GM21423 (cell line): ENCODE results near the gene PNMT.

Experiments used
- ATAC-seq: cut with Tn5 transposase; IDR thresholded peaks from one replicate; pipeline ENCODE4 v1.9.1; 2021; ENCODE audit warnings: mild to moderate bottlenecking, moderate library complexity; ENCODE audit not compliant: unreplicated experiment

The PNMT gene

DNA sequence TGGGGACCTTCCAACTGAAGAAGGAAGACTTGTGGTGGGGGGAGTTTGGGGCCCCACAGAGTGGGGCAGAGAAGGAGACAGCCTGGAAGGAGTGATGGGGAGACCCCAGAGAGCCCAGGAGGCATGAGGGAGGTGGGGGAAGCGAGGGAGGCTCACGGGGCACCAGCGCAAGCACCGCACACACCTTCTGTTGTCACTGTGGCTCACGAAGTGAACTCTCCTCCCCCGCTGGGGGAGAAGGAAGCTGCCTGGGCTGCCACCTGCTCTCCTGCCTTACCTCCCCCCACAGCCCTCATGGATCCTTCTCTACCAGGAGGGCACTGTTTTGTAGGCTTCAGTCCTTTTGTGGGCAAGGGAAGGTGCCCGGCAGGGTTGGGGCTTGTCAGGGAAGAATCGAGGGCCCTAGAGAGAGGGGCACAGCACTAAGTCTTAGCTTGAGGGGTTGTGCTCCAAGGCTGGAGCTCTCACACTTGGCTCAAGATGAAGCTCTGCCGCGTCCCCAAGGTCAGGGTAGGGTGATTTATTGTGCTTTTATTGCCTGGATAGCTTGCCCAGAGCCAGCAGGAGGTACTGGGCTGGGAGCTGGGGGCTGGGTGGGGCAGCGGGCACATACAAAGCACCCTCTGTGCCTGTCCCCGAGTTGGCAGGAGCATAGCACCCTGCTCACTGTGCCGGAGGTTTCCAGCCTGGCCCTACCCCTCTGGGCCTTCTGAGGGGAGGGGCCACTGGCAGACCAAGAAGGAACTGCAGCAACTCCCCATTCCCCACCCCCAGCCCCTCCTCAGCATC, 35.9 kb upstream of the PNMT start:
- no peak for ATAC-seq

DNA sequence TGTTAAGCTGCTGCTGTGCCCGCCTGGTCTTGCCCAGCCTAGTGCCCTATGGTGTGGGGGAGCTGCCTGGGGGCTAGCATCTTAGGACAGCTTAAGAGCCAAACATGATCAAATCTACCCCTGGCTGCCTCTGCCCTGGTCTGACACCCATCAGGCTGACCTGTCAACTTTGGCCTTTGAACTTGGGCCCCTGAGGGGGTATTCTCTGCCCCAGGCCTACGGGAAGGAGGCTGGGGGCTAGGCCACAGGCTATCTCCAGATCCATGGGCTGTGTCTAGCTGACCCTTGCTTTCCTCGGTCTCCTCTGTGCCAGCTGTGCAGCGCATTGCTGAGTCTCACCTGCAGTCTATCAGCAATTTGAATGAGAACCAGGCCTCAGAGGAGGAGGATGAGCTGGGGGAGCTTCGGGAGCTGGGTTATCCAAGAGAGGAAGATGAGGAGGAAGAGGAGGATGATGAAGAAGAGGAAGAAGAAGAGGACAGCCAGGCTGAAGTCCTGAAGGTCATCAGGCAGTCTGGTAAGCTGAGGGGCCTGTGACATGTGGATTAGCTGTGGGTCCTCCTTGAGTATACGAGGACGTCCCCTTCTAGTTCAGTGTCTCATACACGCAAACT, 34.6 kb upstream of the PNMT start:
- ATAC-seq = no peak

DNA sequence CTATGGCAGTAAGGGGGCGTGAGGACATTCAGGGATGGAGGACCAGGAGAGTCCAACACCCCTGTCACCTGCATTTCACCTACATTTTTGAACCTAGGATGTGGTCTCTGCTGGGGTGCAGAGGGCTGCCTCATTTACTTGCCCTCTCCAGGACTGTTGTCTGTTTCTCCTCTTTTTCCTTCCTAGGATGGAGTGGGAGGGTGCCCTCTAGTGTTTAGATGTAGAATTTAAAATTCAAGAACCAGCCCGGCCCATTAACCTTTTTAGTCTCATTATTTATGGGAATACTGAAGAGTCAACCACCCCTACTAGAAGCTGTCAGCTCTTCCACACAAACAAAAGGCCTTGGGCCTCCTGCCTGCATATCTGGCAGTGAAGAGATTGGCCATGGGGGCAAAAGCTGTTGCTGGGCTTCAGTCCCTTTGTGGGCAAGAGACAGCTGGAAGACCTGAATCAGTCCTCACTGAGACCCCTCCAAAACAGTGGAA, 33.8 kb upstream of the PNMT start:
- no peak for ATAC-seq

DNA sequence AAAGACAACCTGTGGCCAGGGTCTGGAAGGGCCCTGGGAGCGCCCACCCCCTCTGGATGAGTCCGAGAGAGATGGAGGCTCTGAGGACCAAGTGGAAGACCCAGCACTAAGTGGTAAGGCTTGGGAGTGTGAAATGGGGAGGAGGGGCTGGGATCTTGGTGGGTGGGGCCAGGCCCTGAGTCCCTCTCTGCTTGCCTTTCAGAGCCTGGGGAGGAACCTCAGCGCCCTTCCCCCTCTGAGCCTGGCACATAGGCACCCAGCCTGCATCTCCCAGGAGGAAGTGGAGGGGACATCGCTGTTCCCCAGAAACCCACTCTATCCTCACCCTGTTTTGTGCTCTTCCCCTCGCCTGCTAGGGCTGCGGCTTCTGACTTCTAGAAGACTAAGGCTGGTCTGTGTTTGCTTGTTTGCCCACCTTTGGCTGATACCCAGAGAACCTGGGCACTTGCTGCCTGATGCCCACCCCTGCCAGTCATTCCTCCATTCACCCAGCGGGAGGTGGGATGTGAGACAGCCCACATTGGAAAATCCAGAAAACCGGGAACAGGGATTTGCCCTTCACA, 32.6 kb upstream of the PNMT start:
- no peak for ATAC-seq

DNA sequence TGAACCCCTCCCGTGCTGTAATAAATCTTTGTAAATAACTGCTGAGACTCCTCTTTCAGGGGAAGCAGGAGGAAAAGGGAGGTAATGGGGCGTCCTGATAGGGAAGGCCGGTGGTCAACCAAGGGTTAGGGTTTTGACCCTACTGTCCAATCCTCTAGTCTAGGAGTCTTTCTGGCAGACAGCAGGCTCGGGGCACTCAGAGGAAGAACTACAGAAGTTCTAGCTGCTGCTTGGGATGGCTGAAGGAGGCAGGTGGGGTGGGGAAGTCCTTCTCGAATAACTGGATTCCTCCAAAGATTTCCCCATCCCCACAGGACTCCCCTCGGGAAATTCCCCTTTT, 31.7 kb upstream of the PNMT start:
- ATAC-seq = peak; percentile 7

DNA sequence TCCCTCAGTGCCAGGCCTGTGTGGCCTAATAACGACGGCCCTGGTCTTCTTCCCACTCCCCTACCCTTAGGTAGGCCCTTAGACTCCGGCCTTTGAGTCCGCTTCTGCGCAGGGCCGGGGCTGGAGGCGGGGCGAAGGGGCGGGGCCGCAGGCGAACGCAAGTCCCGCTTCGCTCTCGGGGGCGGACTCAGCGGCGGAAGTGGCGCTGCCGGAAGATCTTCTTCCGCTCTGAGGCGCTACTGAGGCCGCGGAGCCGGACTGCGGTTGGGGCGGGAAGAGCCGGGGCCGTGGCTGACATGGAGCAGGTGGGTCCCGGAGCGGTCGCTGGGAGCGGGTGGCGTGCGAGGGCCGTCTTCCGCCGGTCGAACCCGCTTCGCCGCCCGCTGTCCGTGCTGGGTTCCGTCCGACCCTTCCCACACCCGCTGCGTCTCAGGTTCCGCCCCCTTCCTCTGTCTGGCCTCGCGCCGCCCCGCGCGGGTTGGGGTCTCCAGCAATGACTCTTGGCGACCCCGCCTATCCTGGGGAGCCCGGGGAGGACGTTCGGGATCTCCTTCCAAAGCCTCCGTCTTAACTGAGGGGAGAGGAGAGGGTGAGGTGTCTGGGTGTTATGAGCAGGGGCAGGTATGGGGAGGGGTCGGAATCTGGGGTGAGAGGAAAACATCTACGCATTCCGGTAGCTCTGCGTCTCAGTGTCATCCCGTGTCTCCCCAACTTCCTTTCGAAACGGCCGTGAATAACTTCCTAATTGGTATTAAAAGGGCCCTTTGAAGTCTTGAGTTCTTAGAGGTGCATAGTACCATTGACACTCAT, 31.1 kb upstream of the PNMT start, which contains the start of gene STARD3:
TSS of gene STARD3 (plus strand) at position 218 of the 810 bp plus-strand sequence. CDS start 16,388 bp downstream, outside the sequence.
- peak; percentile 68 for ATAC-seq

DNA sequence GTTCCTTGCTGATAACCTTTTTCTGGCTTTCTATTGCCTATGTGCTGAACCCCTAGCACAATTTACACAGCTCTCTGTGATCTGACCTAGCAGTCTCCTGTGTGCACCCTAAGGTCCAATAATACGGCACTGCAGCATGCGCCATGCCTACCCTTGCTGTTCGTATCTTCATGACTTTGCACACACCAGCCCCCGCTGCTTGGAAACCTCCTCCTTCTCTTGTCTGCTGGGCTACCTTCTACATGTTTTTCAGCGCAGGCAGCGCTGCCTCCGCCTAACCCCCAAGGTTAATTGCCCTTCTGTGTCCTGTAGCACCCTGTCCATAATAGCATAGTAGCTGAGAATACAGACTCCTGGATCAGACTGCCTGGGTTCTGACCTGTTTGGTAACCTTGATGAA, 29.9 kb upstream of the PNMT start:
- ATAC-seq = no peak

DNA sequence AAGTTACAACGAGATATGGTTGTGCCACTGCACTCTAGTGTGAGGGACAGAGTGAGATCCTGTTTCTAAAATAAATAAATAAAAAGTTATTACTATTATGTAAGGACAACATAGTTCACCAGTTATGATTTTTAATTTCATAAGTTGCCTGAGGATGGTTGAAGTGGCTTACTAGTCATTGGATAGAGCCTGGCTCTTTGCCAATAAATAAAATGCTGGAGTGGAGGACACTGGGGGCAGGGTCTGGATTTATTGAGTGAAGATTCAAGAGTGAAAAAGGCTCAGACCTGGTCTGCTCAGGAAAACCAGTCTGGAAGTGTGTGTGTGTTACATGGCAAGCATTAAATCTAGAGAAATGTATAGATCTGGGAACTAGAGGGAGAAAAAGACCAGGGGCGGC, 29.2 kb upstream of the PNMT start:
- no peak for ATAC-seq

DNA sequence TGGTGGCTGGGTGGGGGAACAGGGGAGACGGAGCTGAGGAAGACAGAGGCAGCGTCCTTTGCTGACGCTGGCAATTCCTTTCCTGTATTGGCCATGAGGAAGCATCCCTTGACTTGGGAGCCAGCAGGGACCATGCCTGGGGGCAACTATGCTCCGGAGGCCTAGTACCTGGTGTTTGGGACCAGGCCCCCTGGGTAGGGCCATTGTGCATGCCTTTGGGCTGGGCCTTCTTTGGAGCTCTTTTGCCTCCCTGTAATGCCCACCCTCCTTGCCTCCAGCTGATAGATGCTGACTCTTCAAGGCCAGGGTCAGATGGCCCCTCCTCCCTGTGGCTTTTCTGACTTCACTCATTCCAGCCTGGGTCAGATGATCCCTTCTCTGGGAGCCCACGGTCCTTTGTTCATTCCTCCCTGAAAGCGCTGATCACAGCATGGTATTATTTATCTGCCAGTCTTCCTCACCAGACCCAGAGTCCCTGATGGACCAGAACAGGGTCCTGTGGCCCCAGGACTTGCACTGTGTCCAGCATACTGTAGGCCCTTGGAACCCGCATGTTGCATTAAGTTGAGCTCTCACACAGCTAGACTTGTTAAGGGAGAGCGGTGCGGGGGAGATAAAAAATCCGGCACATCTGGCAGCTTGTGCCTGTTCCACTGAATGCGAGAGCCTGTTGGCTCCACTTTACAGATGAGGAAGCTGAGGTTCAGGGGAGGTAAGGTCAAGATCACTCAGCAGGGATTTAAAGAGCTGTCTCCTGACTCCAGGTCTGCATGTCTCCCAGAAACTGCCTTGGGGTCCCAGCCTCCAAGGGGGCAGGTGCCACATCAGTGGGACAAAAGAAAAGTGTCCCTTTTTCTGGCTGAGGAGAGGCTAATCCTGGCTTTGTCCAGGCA, 28.4 kb upstream of the PNMT start:
- ATAC-seq = no peak

DNA sequence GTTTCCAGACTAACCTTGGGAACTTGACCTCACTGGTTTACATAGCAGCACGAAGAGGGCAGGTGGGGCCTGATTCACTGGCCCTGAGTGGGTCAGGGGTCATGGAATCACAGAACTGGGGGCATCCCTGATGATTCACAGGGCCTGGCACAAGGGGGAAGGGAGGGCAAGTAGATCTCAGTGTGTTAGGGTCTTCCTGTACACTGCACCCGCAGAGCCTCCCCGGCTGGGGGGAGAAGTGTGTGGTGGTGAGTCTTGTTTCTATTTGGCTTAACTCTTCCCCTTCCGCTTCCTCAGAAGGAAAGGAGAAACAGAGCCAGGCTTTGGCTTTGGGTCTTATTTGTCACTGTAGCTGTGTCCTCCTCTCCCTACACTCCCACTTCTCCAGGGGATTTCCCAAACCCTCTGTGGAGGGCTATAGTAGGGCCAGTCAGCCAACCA, 27.6 kb upstream of the PNMT start:
- no peak for ATAC-seq

DNA sequence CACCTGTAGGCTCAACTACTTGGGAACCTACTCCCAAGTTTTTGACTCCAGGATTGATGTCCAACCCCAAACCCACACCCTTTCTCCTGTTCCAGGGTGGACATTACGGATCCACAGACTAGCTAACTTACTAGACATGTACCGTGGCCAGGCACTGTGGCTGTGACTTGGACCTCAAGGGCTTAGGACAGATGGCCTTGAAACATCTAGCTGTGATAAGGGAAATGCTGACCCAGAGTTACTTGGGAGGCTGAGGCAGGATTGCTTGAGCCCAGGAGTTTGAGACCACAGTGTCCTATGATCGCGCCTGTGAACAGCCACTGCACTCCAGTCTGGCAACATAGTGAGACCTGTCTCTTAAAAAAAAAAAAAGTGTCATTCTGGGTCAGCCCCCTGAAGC, 27.2 kb upstream of the PNMT start:
- no peak for ATAC-seq

DNA sequence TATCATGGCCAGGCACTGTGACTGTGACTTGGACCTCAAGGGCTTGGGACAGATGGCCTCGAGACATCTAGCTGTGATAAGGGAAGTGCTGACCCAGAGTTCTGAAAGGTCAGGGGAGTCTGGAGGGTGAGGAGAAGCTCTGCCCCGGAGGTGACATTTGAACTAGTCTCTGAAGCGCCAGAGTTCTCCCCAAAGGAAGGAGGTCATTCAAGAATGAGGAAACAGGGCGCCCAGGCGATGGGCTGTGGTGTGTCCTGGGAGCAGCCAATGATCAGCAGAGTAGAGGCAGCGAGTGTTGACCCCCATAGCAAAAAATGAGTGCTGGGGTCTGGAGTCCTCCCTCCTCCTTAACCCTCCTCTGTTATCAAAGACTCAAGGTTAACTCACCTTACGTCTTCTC, 26.4 kb upstream of the PNMT start:
- no peak for ATAC-seq

DNA sequence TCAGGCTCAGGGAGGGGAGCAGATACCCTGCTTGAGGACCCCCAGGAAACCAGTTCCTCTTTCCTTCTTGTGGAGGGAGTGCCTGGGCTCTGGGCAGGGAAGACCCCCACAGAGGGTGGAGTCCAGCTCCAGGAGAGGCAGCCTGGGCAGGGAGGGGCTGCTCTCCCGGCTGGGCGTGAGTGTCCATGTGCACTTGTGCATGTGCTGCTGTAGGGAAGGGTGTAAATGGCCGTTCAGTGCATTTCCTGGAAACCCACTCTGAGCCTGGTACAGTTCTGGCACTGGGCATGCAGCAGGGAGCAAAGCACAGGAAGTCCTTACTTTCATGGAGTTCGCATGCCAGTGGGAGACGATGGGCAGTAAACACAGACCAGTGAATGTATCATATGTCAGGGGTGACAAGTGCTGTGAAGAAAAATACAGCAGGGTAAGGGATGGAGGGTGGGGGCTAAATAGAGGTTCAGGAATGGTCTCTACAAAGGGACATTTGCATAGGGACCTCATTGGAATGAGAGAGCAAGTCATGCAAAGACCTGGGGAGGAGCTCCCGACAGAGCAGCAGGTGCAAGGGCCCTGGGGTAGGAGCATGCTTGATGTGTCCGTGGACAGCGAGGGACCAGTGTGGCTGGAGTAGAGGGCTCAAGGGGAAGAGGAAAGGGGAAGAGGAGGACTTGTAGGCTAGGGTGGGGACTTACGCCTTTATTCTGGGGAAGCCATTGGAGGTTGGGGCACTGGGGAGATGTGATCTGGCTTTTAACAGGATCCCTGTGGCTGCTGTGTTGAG, 25.8 kb upstream of the PNMT start:
- ATAC-seq = no peak

DNA sequence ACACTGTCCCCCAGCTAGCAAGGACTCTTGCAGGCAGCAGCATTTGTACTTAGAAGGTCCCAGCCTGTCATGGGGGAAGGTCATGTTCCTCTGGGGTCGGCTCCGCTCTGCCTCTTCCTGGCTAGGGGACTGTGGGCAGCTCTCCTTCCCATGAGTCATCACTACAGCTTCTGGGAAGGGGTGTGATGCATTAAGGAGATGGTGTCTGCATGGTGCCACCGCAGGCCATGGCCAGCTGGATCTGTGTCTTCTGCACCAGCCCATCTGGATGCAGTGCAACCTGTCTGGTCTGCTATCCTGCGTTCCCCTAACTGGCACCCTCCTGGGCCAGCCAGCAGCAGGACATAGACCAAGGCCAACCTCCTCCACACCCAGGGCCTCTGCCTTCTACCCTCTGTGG, 25.0 kb upstream of the PNMT start:
- no peak for ATAC-seq

DNA sequence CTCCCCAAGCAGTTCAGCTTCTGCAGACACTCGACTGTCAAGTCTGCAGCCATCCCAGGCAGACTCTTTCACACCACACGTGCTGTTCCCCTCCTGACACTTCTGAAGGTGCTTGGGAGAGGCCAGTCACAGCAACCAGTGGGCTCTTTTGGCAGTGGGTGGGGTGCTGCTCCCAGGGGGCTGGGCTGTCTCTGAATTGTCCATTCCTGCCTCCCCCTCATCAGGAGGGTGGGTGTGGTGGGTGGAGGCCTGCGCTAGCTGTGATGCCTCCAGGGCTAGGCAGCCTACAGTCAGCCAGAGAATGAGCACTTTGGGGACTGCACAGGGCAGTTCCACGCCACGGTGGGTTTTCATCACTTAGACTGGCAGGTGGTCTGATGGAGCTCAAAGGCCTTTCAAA, 21.0 kb upstream of the PNMT start:
- no peak for ATAC-seq

DNA sequence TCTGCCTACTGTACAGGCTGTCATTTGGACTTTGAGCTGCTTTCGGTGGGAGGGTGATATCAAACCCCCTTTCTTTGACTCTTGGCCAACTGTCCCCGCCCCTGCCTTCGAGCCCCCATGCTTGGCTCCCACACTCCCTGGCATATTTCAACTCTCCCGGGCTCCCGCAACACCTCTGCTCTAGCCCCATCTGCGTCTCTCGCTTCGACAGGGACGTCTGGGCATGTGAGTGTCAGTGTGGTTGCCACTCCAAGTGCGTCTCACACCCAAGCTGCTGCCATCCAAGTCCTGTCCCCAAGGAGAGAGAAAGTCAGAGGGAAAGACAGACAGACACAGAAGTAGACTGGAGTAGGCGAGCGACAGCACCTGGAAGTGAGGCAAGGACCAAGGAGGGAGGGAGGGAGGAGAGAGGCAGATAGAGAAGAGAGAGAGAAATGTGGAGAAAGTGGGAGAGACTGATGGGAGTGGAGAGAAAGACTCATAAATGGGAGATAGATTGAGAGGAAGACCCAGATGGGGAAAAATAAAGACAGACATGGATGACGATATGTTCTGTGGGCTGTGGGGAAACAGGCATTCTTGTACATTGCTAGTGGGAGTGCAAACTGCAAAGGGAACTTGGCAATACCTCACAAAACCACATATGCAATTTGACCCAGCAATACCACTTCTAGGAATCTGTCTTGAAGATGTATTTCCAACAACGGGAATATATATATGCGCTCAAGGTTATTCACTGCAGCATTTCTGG, 19.5 kb upstream of the PNMT start:
- ATAC-seq = no peak

DNA sequence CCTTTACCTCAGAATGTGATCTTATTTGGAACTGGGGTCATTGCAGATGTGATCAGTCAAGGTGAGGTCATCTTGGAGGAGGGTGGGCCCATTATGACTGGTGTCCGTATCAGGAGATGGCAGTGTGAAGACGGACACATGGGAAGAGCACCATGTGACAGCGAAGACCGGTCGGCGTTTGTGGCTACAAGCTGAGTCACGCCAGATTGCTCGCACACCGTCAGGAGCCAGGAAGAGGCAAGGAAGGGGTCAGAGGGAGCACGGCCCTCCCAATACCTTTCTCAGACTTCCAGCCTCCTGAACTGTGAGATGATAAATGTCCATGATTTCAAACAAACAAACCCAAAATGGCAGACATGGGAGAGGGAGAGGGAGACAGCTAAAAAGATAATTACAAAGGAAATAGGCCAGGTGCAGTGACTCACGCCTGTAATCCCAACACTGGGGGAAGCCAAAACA, 18.1 kb upstream of the PNMT start:
- ATAC-seq = no peak

DNA sequence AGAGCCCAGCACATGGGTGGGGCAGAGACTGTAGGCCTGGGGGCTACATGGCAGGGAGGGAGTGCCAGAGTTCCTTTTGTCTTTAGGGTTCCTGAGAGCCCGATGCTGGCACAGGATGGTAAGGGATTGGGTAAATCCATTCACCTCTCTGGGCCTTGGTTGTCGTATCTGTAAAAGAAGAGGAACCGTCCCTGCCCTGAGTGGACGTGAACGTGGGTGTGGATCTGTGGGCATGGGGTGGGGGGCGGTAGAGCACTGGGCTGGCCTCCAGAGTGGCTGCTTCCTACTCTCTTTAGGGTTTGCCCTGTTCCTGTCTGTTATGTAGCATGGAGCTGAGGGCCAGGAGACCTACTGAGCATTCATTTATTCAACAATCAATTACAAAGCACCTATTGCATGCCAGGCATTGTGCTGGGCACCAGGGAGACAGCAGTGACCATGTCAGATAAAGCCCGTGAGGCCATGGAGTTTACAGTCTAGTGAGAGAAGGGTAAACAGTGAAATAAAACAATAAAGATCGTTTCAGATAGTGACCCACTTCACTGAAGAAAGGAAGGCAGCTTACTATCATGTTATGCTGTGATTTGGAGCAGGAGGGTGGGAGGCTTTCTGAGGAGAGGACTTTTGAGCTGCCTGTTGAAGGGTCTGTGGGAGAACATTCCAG, 16.2 kb upstream of the PNMT start:
- no peak for ATAC-seq
